Measurements from ENCODE around the gene CCND1.

DNA sequence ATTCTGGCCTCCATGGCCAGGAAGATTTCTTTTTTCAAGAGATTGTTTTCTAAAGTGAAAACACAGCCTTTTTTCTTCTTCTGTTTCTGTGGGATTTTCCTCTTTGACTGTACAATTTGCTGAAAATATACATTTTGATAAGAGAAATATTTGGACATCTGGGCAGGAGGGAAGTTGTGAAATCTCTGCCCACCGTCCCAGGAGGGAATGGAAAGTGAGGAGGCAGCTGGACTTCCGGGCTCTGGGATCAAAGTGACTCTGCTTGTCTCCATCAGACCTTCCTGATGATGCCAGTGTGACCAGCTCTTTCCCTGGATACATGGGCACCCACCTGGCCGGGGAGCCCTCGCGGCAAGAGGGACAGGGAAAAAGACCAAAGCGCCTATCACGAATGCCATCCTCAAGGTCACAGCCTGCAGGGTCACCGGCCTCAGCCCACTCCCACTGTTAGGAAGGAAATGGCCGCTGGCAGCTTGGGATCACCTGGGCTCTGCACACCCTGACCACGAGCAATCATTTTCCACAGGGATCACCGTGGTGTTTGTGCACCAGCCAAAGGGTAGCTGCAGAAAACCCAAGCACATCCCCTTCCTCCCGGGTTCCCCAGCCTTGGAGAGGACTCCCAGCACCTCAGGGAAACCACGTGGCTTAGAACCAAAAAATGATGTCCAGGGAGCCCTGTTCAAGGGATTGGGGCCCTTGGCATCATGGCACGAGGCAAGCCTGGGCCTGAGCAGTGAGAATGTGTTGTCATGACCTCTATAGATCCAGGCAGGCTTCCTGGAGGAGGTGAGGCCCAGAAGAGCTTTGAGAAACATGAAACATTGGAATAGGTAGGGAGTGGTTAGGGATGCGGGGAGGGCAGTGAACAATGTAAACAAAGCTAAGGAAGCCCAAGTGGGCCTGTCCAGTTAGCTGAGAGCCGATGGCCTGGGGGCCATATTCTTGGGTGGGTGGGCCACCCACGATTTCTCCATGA is 29.1 kb upstream of the CCND1 start:
- TF ChIP-seq, protein P1, sequence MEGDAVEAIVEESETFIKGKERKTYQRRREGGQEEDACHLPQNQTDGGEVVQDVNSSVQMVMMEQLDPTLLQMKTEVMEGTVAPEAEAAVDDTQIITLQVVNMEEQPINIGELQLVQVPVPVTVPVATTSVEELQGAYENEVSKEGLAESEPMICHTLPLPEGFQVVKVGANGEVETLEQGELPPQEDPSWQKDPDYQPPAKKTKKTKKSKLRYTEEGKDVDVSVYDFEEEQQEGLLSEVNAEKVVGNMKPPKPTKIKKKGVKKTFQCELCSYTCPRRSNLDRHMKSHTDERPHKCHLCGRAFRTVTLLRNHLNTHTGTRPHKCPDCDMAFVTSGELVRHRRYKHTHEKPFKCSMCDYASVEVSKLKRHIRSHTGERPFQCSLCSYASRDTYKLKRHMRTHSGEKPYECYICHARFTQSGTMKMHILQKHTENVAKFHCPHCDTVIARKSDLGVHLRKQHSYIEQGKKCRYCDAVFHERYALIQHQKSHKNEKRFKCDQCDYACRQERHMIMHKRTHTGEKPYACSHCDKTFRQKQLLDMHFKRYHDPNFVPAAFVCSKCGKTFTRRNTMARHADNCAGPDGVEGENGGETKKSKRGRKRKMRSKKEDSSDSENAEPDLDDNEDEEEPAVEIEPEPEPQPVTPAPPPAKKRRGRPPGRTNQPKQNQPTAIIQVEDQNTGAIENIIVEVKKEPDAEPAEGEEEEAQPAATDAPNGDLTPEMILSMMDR (IDR thresholded peaks at IDR 0.05), result no peak
- no peak for TF ChIP-seq POLR2A (IDR thresholded peaks at IDR 0.05)
